H1 (cell line): ENCODE measurements around the gene TTC27. TPM values are rescaled to one million over a fixed set of nuclear protein-coding genes. Genes with fewer than 3 reads are reported as not detected.
A peak's percentile ranks its signal among the peaks of the same experiment; 100 is the strongest.

Source experiments
- CTCF ChIA-PET: fragments of 300-600 bp; sonication (Branson Sonifier 250); formaldehyde crosslinking; loops from one replicate; lab custom pipeline; 2021; ENCODE audit not compliant: partially characterized antibody; lab: Charles Lee
- POLR2A ChIA-PET: fragments of 300-600 bp; sonication (Branson Sonifier 250); formaldehyde crosslinking; loops from one replicate; lab custom pipeline; 2021; ENCODE audit warnings: inconsistent platforms; ENCODE audit not compliant: partially characterized antibody; lab: Charles Lee
- DNase-seq, 2 experiments: peaks; one replicate each; pipeline versions ENCODE4 v3.0.0 to v3.0.0-alpha.2; 2010 to 2022; ENCODE audit warnings: low spot score in 2 of 2, low read depth in 1 of 2, mixed read lengths in 1 of 2
- FAIRE-seq: peaks from 2 replicates; lab custom pipeline; 2011; peaks lifted over from hg19 to GRCh38; lab: Jason Lieb, UNC
- H2AFZ ChIP-seq: 2 replicates; pipeline ENCODE4 v1.8.1; 2012; ENCODE audit warnings: low read length, inconsistent platforms
- H2AK5ac ChIP-seq: 2 replicates; pipeline ENCODE4 v1.6.1; 2013; ENCODE audit warnings: low read depth, low read length
- H2BK120ac ChIP-seq: replicated peaks from 2 replicates; pipeline ENCODE3; 2013; ENCODE audit warnings: low read depth, low read length, inconsistent platforms
- H2BK12ac ChIP-seq: 2 replicates; pipeline ENCODE4 v1.6.1; 2013; ENCODE audit warnings: low read depth, low read length
- H2BK15ac ChIP-seq: 2 replicates; pipeline ENCODE4 v1.6.1; 2013; ENCODE audit warnings: low read length
- H2BK20ac ChIP-seq: 2 replicates; pipeline ENCODE4 v1.6.1; 2013; ENCODE audit warnings: low read length
- H2BK5ac ChIP-seq: 2 replicates; pipeline ENCODE4 v1.6.1; 2013; ENCODE audit warnings: low read depth, low read length
- H3K14ac ChIP-seq: 2 replicates; pipeline ENCODE4 v1.6.1; 2013; ENCODE audit warnings: inconsistent platforms; ENCODE audit not compliant: insufficient read length
- H3K18ac ChIP-seq: 2 replicates; pipeline ENCODE4 v1.6.1; 2013; ENCODE audit warnings: low read length; ENCODE audit errors: extremely low read depth
- H3K23ac ChIP-seq: 2 replicates; pipeline ENCODE4 v1.6.1; 2013; ENCODE audit warnings: inconsistent platforms; ENCODE audit not compliant: insufficient read length
- H3K23me2 ChIP-seq: 2 replicates; pipeline ENCODE4 v1.6.1; 2013; ENCODE audit warnings: low read depth, low read length
- H3K27ac ChIP-seq: 2 replicates; pipeline ENCODE4 v1.6.1; 2011; ENCODE audit warnings: low read depth, low read length, inconsistent platforms
- H3K27me3 ChIP-seq, 4 experiments: replicated peaks in 1 of 4; 1 replicate in 1 of 4; 2 replicates in 3 of 4; pipeline versions ENCODE4 v1.6.1 to v1.8.1; 2011 to 2013; ENCODE audit warnings: low read length in 3 of 4, mild to moderate bottlenecking in 3 of 4, inconsistent platforms in 2 of 4, mixed read lengths in 2 of 4, moderate library complexity in 1 of 4; ENCODE audit not compliant: control insufficient read depth in 3 of 4, insufficient read depth in 3 of 4; ENCODE audit errors: extremely low read depth in 1 of 4
- H3K36me3 ChIP-seq, 4 experiments: 2 replicates each; pipeline versions ENCODE4 v1.6.1 to v1.8.1; 2011 to 2013; ENCODE audit warnings: mild to moderate bottlenecking in 4 of 4, low read length in 3 of 4, moderate library complexity in 2 of 4, control low read depth in 1 of 4, inconsistent platforms in 1 of 4; ENCODE audit not compliant: insufficient read depth in 4 of 4, control insufficient read depth in 2 of 4
- H3K4ac ChIP-seq: replicated peaks from 2 replicates; pipeline ENCODE3; 2013; ENCODE audit warnings: low read length, low read depth, mixed read lengths, inconsistent platforms; ENCODE audit not compliant: insufficient read length
- H3K4me1 ChIP-seq, 4 experiments: replicated peaks in 1 of 4; 1 replicate in 1 of 4; 2 replicates in 3 of 4; pipeline versions ENCODE4 v1.6.1 to v1.8.1; 2011 to 2013; ENCODE audit warnings: low read length in 3 of 4, inconsistent platforms in 2 of 4, mixed read lengths in 1 of 4; ENCODE audit not compliant: insufficient read depth in 4 of 4, control insufficient read depth in 3 of 4
- H3K4me2 ChIP-seq, 2 experiments: 2 replicates each; pipeline versions ENCODE4 v1.6.1 to v1.8.1; 2011 to 2013; ENCODE audit warnings: low read depth in 2 of 2, low read length in 2 of 2, control low read depth in 1 of 2, inconsistent platforms in 1 of 2, mild to moderate bottlenecking in 1 of 2; ENCODE audit not compliant: insufficient read depth in 1 of 2
- H3K4me3 ChIP-seq, 4 experiments: fragments of 200-600, 300-600 bp in 1 of 4; sonication (generic), shearing (Covaris generic), sonication (Bioruptor Twin) in 1 of 4; 2 replicates each; pipeline versions ENCODE4 v1.5.1 to v1.8.1; 2011 to 2016; ENCODE audit warnings: low read length in 4 of 4, low read depth in 3 of 4, control low read depth in 2 of 4, inconsistent platforms in 2 of 4, mild to moderate bottlenecking in 2 of 4, mixed read lengths in 1 of 4, moderate library complexity in 1 of 4; ENCODE audit not compliant: insufficient read depth in 2 of 4; ENCODE audit errors: extremely low read depth in 1 of 4
- H3K56ac ChIP-seq: replicated peaks from 2 replicates; pipeline ENCODE3; 2013; ENCODE audit warnings: low read depth, mild to moderate bottlenecking, mixed read lengths, low read length, inconsistent platforms; ENCODE audit not compliant: insufficient read length
- H3K79me1 ChIP-seq: 2 replicates; pipeline ENCODE4 v1.6.1; 2013; ENCODE audit warnings: low read depth, low read length, control low read depth
- H3K79me2 ChIP-seq, 2 experiments: 2 replicates each; pipeline versions ENCODE4 v1.6.1 to v1.8.1; 2012 to 2013; ENCODE audit warnings: low read length in 2 of 2, mild to moderate bottlenecking in 2 of 2, inconsistent platforms in 1 of 2; ENCODE audit not compliant: insufficient read depth in 2 of 2, control insufficient read depth in 1 of 2
- H3K9ac ChIP-seq, 4 experiments: replicated peaks in 1 of 4; 1 replicate in 1 of 4; 2 replicates in 3 of 4; pipeline versions ENCODE4 v1.6.1 to v1.8.1; 2011 to 2013; ENCODE audit warnings: low read depth in 3 of 4, low read length in 3 of 4, control low read depth in 2 of 4, mild to moderate bottlenecking in 2 of 4, moderate library complexity in 2 of 4, inconsistent platforms in 1 of 4; ENCODE audit errors: extremely low read depth in 1 of 4
- H3K9me3 ChIP-seq, 2 experiments: 2 replicates each; pipeline versions ENCODE4 v1.6.1 to v1.8.1; 2012 to 2013; ENCODE audit warnings: mild to moderate bottlenecking in 2 of 2, moderate library complexity in 2 of 2, control low read depth in 1 of 2, inconsistent platforms in 1 of 2, low read depth in 1 of 2, low read length in 1 of 2, mixed read lengths in 1 of 2; ENCODE audit not compliant: insufficient read depth in 2 of 2
- H4K20me1 ChIP-seq, 2 experiments: replicated peaks in 1 of 2; 2 replicates each; pipeline versions ENCODE3 to v1.8.1; 2011 to 2013; ENCODE audit warnings: inconsistent platforms in 2 of 2, low read length in 2 of 2, mild to moderate bottlenecking in 1 of 2; ENCODE audit not compliant: insufficient read depth in 2 of 2, control insufficient read depth in 1 of 2
- H4K5ac ChIP-seq: 2 replicates; pipeline ENCODE4 v1.6.1; 2013; ENCODE audit warnings: low read length, low read depth, mixed read lengths, inconsistent platforms; ENCODE audit not compliant: insufficient read length
- H4K8ac ChIP-seq: 2 replicates; pipeline ENCODE4 v1.8.0; 2013; ENCODE audit warnings: mild to moderate bottlenecking, moderate library complexity, low read length, inconsistent platforms; ENCODE audit not compliant: insufficient read depth; ENCODE audit errors: extremely low read depth
- H4K91ac ChIP-seq: replicated peaks from 2 replicates; pipeline ENCODE3; 2013; ENCODE audit warnings: low read length, mixed read lengths, inconsistent platforms; ENCODE audit not compliant: insufficient read length
- CEBPB ChIP-seq: IDR thresholded peaks from 2 replicates; pipeline ENCODE4 v1.6.1; 2012; ENCODE audit warnings: low read depth, low read length
- PHF8 ChIP-seq: fragments of 200-600 bp; sonication (generic); conservative IDR thresholded peaks from 2 replicates; pipeline ENCODE4 v1.7.1; 2012; ENCODE audit warnings: low read depth, mild to moderate bottlenecking, inconsistent platforms, low read length, moderate library complexity
- POLR2AphosphoS5 ChIP-seq: IDR thresholded peaks from 2 replicates; pipeline ENCODE4 v1.6.1; 2011; ENCODE audit warnings: low read depth, low read length
- RAD21 ChIP-seq, 2 experiments: IDR thresholded peaks in 1 of 2; conservative IDR thresholded peaks in 1 of 2; 2 replicates each; pipeline ENCODE4 v1.6.1; 2011; ENCODE audit warnings: low read depth in 2 of 2, low read length in 2 of 2, improper control_type of control experiment in 1 of 2, inconsistent platforms in 1 of 2, mild to moderate bottlenecking in 1 of 2, moderate library complexity in 1 of 2
- RNF2 ChIP-seq: fragments of 200-900, 300-1000 bp; sonication (generic); IDR thresholded peaks from 2 replicates; pipeline ENCODE4 v1.7.1; 2016; ENCODE audit warnings: borderline replicate concordance, low read depth, mild to moderate bottlenecking, antibody characterized with exemption, low read length; ENCODE audit not compliant: poor library complexity, severe bottlenecking; ENCODE audit errors: missing control alignments
- SIX5 ChIP-seq: IDR thresholded peaks from 2 replicates; pipeline ENCODE4 v1.6.1; 2011; ENCODE audit warnings: mild to moderate bottlenecking, low read depth, low read length
- WGBS, 2 experiments: shearing (Covaris generic) in 1 of 2; methylation state at CpG; one replicate each; pipeline versions ENCODE4 v1.1.6 to v1.1.7; 2013 to 2015; ENCODE audit warnings: low lambda C conversion rate in 2 of 2, mixed read lengths in 2 of 2, inconsistent platforms in 1 of 2, low coverage in 1 of 2, missing lambda C conversion rate in 1 of 2; ENCODE audit not compliant: insufficient replicate concordance in 2 of 2, insufficient coverage in 1 of 2, insufficient read length in 1 of 2; ENCODE audit errors: extremely low coverage in 1 of 2, missing lambda C conversion rate in 1 of 2; 5-methylcytosine and 5-hydroxymethylcytosine counted together
- polyA plus RNA-seq, 7 experiments: library from polyadenylated mRNA; depleted of rRNA in 3 of 7; stranded (reverse) in 5 of 7; unstranded in 2 of 7; fragments of >200 nt in 5 of 7; fragments of 200-250 nt in 2 of 7; gene quantifications; 1 replicate in 5 of 7; 2 replicates in 1 of 7; 4 replicates in 1 of 7; pipeline versions ENCODE4 v1.2.1 to v1.2.3, GENCODE V29; 2011 to 2013; ENCODE audit warnings: missing spikeins in 2 of 7, mixed read lengths in 2 of 7
- total RNA-seq: library from RNA; stranded (reverse); fragmentation: NEBNext Ultra II Directional; extraction: Animal tissue kit (Norgen Biotek cat#: 25700); gene quantifications from 2 replicates; pipeline ENCODE4 v1.2.1, GENCODE V29; 2021
- TF ChIP-seq, protein P1 (sequence below): IDR thresholded peaks from 2 replicates; pipeline ENCODE4 v1.6.1; 2012; ENCODE audit warnings: inconsistent platforms

TTC27 gene
- total and polyA plus RNA-seq, 2 of the 8 experiments (the other 6 are each of a cell fraction or from before 2014, with no cell fraction given), result 13.8 to 29.1 TPM

DNA sequence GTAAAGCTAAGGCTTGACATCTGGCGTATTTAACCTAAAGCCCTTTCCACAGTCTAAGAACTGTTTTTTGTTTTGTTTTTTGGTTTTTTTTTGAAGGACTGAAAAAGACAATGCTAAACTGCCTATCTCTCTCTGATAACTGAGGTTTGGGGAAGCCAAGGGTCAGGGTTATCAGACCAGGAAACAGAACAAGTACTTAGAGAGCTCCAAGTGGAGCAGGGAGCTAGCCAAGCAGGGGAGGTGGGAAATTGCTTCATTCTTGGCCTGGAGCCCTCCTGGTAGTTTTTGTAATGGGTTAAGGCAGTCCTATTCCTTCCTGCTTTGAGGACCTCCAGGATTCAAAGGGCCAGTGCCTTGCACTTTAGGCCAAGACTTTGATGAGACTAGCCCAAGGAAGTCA lies 164.6 kb downstream of the TTC27 start:
- Histone ChIP-seq H4K91ac (no peak overlapping the region), H4K5ac (no peak overlapping the region), H3K23ac (no peak overlapping the region), H2BK20ac (no peak overlapping the region), H3K4me2 (no peak overlapping the region), H3K79me2 (no peaks in the 10 kb centered on the region), H2BK5ac (no peak overlapping the region), H3K4me1 (no peaks in the 10 kb centered on the region), H3K56ac (no peak overlapping the region), H2BK15ac (no peak overlapping the region), H2BK12ac (no peak overlapping the region), H2BK120ac (no peak overlapping the region), H3K23me2 (no peaks in the 10 kb centered on the region), H3K14ac (no peak overlapping the region), H3K4me3 (no peak overlapping the region), H4K20me1 (no peaks in the 10 kb centered on the region), H3K79me1 (no peaks in the 10 kb centered on the region), H3K27ac (no peak overlapping the region), H3K27me3 (no peaks in the 10 kb centered on the region), H3K4ac (no peak overlapping the region), H3K9ac (no peak overlapping the region), H3K36me3 (no peaks in the 10 kb centered on the region), H2AK5ac (no peak overlapping the region), H2AFZ (no peak overlapping the region), H3K18ac (no peak overlapping the region), H3K9me3 (no peaks in the 10 kb centered on the region), H4K8ac (no peak overlapping the region)
- WGBS, 2 experiments, result 100% methylated on average over 1 of the region's 1 CpG; no CpG with 5 or more reads in 1 of the 2 experiments
- FAIRE-seq, result peak; percentile 24
- TF ChIP-seq RNF2 (no peak), PHF8 (no peak), CEBPB (no peak), SIX5 (no peak), POLR2AphosphoS5 (no peak), RAD21 (IDR thresholded peaks at IDR 0.05 in 1 of 2, conservative IDR thresholded peaks at IDR 0.05 in 1 of 2; ENCODE audit: low read depth in 2 of 2, low read length in 2 of 2) (no peak)
- TF ChIP-seq, protein P1, sequence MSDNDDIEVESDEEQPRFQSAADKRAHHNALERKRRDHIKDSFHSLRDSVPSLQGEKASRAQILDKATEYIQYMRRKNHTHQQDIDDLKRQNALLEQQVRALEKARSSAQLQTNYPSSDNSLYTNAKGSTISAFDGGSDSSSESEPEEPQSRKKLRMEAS, result no peak
- CTCF ChIA-PET, result interaction anchor here (1.4 kb wide), 1 partner anchor 19 kb away, joined by 5 read pairs; no protein-coding TSS in a partner anchor
- DNase-seq, result no peak
- POLR2A ChIA-PET, result no interaction called here
